UCSD-AML1 (cell line): ENCODE data around the gene TMEM150C.
"Not testable (repeated sequence)": the region's sequence is repeated elsewhere in the genome, so short reads cannot be mapped to it uniquely, and the experiment has no call there.

ENCODE experiments used
- DNase-seq: peaks from one replicate; lab custom pipeline; 2025; ENCODE audit not compliant: unreplicated experiment; lab: John Stamatoyannopoulos, UW

Gene TMEM150C

GRCh38 chr4:82479562-82479961 lies 82.2 kb downstream of the TMEM150C start:
- DNase-seq = no peak

DNA sequence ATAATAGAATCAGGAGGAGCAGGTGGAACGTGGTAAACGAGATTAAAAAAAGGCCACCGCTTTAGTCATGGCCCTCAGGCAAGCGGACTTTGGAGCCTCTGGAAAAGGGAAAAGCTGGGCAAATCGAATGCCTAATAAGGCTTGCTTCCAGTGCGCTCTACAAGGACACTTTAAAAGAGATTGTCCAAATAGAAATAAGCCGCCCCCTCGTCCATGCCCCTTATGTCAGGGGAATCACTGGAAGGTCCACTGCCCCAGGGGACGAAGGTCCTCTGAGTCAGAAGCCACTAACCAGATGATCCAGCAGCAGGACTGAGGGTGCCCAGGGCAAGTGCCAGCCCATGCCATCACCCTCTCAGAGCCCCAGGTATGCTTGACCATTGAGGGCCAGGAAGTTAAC lies 84.3 kb downstream of the TMEM150C start:
- not testable (repeated sequence) for DNase-seq

GRCh38 chr4:82475931-82476330 lies 85.9 kb downstream of the TMEM150C start:
- not testable (repeated sequence) for DNase-seq

- no peak for DNase-seq
Measured at GRCh38 chr4:82473621-82474164, 88.1 kb downstream of the TMEM150C start.

- not testable (repeated sequence) for DNase-seq
Measured at GRCh38 chr4:82473080-82473479, 88.7 kb downstream of the TMEM150C start.

GRCh38 chr4:82469791-82470345 lies 91.9 kb downstream of the TMEM150C start:
- no peak for DNase-seq

DNA sequence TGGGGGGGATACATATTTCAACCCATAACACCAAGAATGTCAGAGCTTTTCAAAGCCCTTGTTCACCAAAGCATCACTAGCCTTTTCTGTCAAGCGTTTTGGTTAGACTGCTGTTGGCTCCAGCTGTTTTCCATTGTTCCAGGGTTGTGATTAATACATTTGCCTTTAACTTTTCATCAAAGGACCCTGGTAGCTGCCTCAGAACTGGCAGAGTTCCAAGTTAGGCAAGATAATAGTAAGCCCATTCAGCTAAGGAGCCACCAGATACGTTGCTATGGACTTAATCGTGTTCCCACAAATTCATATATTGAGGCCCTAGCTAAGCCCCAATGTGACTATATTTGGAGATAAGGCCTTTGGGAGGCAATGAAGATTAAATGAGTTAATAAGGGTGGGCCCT lies 94.3 kb downstream of the TMEM150C start:
- DNase-seq = no peak

DNA sequence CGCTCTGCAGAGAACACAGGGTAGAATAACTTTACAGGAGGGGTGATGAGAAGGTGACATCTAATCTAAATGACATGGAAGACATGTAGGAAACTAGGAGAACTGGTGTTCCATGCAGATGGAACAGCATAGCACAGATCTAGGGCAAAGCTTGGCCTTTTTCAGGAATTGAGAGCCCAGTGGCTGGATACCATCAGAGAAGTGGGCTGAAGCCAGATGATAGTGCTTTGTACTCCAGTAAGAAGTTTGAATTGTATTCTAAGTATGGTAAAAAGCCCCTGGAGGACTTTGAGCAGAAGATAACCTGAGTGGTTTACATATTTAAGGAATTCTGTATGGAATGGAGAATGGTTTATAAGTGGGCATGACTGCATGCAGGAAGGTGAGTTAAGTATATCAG lies 98.6 kb downstream of the TMEM150C start:
- no peak for DNase-seq

DNA sequence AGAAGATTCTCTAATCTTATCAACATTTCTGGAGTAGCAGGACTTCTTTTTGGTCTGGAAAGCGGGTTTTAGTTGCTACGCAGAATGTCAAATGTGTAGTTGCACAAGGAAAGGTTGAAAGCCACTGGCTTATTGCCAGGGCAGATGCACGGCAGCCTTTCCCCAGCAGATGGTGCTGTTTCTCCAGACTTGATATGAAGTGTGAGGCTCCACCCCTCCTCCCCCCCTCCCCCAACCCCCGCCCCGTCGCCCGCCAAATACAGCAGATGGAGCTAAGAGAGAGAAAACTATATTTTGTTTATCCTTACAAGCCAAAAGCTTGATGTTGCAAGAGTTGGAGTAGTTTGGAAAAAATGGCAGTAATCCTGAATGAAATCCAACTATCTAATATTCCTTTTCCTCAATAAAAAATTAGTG lies 99.4 kb downstream of the TMEM150C start:
- peak; percentile 67 for DNase-seq

DNA sequence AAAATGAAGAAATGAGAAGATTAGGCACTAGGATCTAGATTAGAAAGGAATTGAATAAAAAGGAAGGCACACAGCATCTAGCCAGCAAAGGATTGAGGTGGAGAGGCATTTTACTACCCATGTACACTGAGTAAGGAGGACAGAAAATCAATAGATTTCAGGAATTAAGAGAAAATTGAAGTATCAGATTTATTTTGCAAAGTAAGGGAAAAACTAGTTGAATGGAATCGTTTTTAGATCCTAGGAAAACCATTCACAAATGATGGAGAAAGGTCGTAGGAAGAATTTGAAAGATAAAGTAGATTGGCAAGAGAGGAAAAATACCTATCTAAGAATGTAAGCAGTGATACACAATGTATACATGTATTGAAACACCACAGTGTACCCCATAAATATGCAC lies 100.1 kb downstream of the TMEM150C start:
- DNase-seq = no peak

DNA sequence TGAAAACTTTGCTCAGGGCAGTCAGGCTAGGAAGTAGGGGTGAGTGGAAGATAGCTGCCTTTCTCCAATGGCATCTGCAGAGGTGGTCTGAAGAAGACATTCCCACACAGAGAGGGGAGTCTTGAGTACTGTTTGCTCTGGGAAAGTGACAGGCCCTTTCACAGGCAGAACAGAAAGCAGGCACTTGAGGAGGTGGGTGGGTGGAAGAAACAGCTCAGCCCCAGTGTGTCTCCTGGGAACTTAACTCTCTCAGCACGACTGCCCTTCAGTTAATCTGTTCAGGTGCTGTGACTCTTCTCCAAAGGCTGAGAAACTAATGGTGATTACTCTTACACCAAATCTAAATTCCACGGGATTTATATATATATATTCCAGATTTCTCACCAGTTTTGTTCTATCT lies 103.1 kb downstream of the TMEM150C start:
- no peak for DNase-seq

DNA sequence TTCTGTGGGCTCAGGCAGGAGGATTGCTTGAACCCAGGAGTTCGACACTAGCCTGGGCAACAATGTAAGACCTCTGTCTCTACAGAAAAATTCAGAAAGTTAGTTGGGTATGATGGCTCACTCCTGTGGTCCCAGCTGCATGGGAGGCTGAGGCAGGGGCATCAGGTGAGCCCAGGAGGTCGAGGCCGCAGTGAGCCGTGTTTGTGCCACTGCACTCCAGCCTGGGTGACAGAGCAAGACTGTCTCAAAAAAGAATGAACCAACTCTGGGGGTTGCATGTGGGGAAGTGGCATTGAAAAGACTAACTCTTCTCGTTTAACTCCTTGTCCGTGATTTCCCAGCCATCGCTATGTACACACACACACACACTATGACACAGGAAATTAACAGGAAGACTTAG lies 104.5 kb downstream of the TMEM150C start:
- DNase-seq = no peak

DNA sequence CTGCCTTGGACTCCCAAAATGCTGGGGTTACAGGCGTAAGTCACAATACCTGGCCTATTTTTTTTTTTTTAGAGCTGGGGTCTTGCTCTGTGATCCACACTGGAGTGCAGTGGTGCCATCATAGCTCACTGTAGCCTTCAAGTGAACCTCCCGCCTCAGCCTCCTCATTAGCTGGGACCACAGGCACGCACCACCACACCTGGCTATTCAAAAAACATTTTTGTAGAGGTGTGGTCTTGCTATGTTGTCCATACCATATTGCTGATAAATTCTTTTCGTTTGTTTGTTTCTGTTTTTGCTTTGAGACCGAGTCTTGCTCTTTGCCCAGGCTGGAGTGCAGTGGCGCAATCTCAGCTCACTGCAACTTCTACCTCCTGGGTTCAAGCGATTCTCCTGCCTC lies 109.8 kb downstream of the TMEM150C start:
- no peak for DNase-seq

- no peak for DNase-seq
Measured at GRCh38 chr4:82450966-82451755, 110.6 kb downstream of the TMEM150C start.

DNA sequence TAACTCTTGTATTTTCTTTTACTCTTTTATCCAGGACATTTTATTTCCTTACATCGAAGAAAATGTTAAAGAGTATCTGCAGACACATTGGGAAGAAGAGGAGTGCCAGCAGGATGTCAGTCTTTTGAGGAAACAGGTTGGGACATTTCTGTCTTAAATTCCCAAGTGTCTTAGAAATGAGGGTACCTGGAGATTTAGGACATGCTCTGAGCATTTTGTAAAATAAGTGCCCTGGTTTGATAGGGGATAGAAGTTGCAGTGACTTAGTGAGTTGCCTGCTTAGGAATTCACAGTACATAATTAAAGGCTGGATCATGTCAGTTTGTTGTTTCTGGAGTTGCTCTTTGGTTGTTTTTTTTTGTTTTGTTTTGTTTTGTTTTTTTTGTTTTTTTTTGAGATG lies 113.9 kb downstream of the TMEM150C start:
- DNase-seq = no peak

GRCh38 chr4:82439088-82439487 lies 122.7 kb downstream of the TMEM150C start:
- DNase-seq = no peak

DNA sequence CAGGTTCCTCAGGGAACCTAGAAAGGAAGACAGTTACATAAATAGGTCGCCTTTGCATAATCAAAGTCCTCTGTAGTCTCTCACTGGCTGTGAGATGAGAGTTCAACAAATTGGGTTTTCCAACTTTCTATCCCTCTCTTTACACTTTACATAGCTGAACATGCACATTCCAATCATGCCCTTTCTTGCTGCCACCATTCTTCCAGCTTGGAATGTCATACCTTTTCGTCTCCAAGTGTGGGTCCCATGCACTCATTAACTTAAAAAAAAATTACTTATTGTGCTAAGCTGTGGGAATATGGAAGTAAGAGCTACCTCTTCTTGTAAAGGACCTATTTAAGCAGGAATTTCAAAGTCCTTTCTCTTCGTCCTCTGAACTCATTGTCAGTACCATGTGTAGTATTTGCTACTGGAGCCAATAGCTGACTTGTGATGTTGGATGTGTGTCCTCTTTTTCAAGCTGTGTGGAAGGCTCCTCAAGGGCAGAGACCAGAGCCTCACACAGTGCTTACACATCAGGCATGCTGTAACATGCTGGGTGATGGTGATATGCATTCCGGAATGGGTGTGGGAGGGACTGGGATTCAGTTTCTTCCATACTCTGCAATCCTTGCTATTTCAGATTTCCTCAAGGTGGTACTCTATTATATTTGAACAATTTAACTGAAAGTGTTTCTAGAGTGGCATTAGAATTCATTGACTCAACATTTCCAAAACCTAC lies 124.3 kb downstream of the TMEM150C start:
- no peak for DNase-seq

DNA sequence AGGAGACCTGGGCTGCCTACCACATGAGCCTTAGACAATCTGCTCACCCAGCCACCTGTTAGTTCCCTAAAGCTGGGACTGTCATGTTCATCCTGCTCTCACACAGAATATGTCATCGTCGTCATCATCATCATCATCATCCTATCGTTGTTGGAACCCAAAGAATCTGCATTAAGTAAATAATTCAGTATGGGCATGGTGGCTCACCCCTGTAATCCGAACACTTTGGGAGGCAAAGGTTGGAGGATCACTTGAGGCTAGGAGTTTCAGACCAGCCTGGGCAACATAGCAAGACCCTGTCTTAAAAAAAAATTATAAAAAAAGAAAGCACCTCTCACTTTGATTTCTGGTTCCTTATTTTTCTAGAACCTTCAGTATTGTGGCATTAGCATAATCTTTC lies 125.0 kb downstream of the TMEM150C start:
- no peak for DNase-seq

DNA sequence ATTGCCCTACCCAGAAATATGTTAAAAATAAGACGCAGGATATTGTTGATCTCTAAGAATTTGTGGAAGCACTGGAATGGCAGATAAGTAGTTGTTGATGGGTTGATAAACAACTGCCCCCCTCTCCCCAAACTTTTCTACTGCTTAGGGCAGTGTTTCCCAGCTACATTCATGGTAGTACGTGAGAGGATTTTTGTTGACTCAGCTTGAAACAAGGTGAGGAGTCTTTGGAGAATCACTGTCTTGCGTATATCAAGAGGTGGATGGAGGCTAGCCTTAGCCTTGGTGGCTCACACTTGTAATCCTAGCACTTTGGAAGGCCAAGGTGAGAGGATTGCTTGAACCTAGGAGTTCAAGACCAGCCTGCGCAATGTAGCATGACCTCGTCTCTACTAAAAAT lies 125.7 kb downstream of the TMEM150C start:
- no peak for DNase-seq

GRCh38 chr4:82434949-82435348 lies 126.8 kb downstream of the TMEM150C start:
- no peak for DNase-seq

- no peak for DNase-seq
Measured at GRCh38 chr4:82433791-82434190, 128.0 kb downstream of the TMEM150C start.
